NCI-H82 treated with DMSO at 0.1 percent for 48 hours (cell line): ENCODE measurements around the gene HPS4.
A peak's percentile ranks its signal among the peaks of the same experiment; 100 is the strongest.
"Not testable (repeated sequence)": the region's sequence is repeated elsewhere in the genome, so short reads cannot be mapped to it uniquely, and the experiment has no call there.

ENCODE experiments used
- DNase-seq: peaks from one replicate; lab custom pipeline; 2025; ENCODE audit not compliant: unreplicated experiment; lab: John Stamatoyannopoulos, UW

The HPS4 gene

DNA sequence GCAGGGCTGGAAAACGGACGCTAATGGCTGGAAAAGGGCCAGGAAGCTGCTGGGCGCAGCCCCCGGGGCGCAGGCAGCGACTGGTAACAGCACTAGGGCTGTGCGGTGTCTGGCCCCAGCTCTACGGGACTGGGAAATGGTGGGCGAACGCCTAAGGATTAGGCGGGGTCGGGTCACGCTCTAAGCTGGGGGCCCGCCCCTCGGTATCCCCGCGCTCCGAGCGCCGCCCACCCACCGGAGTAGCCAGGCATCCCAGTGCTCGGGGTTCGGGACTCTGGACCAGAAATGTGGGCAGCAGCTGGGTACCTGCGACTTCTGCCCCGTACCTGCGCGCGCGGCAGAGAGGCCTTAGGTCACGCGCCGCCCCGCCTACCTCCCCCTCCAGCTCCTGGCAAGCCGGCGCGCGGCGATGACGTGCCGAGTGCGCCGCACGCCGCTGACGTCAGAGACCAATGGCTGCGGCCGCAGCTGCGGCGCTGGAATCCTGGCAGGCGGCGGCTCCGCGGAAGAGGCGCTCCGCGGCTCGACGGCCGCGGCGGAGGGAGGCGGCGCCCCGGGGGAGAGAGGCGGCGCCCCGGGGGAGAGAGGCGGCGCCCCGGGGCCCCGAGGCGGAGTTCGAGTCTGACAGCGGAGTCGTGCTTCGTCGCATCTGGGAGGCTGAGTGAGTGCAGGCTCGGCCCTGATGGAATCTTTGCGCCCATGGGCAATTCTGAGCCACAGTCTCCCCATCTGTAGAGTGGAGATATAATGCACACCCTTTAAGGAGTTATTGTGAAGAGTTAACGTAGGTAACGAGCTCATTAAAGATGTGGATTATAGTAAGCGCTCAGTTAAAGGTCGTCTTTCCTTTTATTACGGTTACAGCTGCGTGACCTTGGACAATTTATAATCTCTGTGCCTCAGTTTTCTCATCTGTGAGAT lies at the start of gene HPS4, which contains the start of gene SRRD:
Gene HPS4, minus strand, starts transcription at position 345 of the 921 bp plus-strand sequence. CDS start 2,021 bp downstream, outside the sequence.
Gene SRRD, plus strand, starts transcription at position 439 of the 921 bp plus-strand sequence. Its CDS starts 14 bp downstream, at position 453.
- DNase-seq = peak; percentile 19

GRCh38 chr22:26529345-26529744 lies 45.8 kb upstream of the HPS4 start:
- no peak for DNase-seq

GRCh38 chr22:26528518-26528917 lies 44.9 kb upstream of the HPS4 start:
- not testable (repeated sequence) for DNase-seq

GRCh38 chr22:26527574-26528465 lies 44.2 kb upstream of the HPS4 start:
- DNase-seq = peak; percentile 70

DNA sequence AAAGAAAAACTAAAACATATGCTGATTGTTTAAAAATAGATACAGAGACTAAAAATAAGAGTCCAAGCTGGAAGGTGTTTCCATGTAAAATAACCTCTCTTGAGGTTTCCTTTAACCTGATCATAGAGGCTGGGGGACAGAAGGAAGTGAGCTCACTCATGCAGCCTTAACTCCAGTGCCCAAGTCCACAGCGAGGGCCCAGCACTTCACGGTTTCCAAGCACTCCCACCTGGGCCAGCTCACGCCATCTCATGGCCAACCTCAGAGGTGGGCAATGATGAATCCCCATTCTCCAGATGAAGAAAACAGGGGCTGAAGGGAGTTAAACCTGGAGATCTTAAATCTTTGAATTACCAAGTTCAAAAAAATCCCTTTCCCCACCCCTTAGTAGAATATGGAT lies 43.6 kb upstream of the HPS4 start:
- no peak for DNase-seq

- DNase-seq = no peak
These were observed 42.5 kb upstream of the HPS4 start for GRCh38 chr22:26525946-26526564.

DNA sequence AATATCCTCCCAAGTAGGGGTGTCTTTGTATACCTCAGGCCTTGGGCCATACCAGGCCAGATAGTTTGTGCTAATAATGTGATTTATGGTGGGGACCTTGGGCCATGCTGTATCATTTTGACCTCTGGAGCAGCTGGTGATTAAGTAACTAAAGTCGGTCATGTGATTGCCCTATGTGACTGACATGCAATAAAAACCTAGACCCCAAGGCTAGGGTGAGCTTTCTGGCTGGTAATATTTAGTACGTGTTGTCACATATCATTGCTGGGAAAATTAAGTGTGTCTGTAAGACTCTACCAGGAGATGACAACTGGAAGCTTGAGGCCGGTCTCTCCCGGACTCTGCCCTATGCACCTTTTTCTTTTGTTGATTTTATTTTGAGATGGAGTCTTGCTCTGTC lies 41.3 kb upstream of the HPS4 start:
- DNase-seq = no peak

- DNase-seq = no peak
These were observed 39.0 kb upstream of the HPS4 start for GRCh38 chr22:26522592-26522991.

DNA sequence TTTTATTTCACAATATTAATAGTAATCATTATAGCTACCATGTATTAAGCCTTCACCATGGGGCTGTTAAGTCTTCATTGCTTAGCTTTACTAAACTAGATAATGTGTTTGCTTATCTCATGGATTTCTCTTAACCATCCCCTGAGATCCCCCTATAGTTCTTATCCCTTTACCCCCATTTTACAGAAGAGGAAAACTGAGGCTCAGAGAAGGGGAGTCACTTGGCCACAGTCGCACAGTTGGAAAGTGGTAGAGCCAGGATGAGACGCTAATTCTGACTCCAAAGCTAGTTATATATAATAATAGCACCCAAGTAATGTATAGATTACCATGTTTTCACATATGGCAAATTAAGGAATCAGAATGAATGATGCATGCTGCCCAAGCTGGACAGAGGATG lies 38.4 kb upstream of the HPS4 start:
- DNase-seq = no peak

- no peak for DNase-seq
These were observed 33.8 kb upstream of the HPS4 start for GRCh38 chr22:26517429-26517828.

- DNase-seq = no peak
These were observed 32.9 kb upstream of the HPS4 start for GRCh38 chr22:26516503-26516902.

GRCh38 chr22:26515931-26516330 lies 32.3 kb upstream of the HPS4 start:
- no peak for DNase-seq

GRCh38 chr22:26514419-26515161 lies 31.0 kb upstream of the HPS4 start:
- no peak for DNase-seq

DNA sequence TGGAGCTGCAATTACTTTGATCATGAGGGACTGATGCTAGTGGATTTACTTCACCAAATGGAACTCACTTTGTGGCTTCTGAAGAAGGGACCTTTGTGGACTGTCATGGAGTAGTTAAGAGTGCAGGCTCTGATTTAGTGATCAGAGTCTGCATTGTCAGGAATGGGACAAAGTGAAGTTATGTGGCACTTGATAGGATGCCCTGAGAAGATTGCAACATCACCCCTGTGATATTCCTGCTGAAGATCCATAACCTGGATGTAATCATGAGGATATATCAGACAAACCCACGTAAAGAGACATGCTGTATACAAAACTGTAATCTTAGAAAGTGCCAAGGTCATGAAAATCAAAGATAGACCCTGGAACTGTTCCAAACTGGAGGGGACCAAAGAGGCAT lies 30.3 kb upstream of the HPS4 start:
- no peak for DNase-seq

DNA sequence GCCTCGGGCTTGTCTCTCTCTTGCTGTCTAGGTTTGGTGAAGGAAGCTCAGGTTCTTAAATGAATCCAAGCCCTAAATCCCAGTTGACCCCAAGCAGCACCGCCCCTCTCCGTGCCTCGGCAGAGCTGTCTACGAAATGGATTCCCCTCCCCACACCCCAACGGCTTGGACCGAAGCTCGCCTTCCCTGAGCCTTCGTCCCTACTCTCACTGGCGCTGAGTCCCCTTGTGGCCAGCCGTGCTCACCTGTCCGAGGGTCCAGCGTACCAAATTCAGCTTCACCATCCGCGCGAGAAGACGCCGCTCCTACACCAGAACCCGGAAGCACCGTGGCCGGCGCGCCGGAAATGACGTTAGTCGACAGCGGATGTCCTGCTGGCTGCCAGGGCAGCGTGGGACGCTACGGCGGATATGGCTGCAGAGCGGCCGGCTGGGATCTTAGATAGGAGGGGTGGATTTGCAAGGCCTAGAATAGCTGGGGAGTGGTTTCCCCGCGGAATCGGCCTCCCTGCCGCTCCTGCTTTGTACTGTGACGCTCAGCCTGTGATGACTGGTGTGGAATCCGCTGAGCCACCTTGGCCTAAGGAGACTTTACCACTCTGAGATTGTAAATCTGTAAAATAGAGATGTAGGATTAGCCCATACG lies 28.7 kb upstream of the HPS4 start, which contains the start of gene TFIP11:
Gene TFIP11, minus strand, starts transcription at position 325 of the 645 bp plus-strand sequence. CDS start 2,201 bp downstream, outside the sequence.
- peak; percentile 50 for DNase-seq

- DNase-seq = no peak
These were observed 24.6 kb upstream of the HPS4 start for GRCh38 chr22:26508148-26508547.

GRCh38 chr22:26503758-26504157 lies 20.2 kb upstream of the HPS4 start:
- no peak for DNase-seq

- no peak for DNase-seq
These were observed 19.3 kb upstream of the HPS4 start for GRCh38 chr22:26502688-26503561.

- DNase-seq = no peak
These were observed 18.4 kb upstream of the HPS4 start for GRCh38 chr22:26501996-26502395.
